Skeletal muscle tissue (tissue), 4 donors: ENCODE measurements around the gene SKAP2. TPM values are rescaled to one million over a fixed set of nuclear protein-coding genes. Genes with fewer than 3 reads are reported as not detected.

Experiments
- H3K27ac ChIP-seq: one replicate; pipeline ENCODE4 v1.7.0; 2013; ENCODE audit warnings: mild to moderate bottlenecking, low read depth, low read length, inconsistent platforms
- H3K27me3 ChIP-seq, 3 donors: one replicate each; pipeline ENCODE4 v1.7.0; 2013; ENCODE audit warnings: low read length in 3 of 3; ENCODE audit not compliant: control insufficient read depth in 3 of 3, insufficient read depth in 3 of 3
- H3K36me3 ChIP-seq, 3 donors: one replicate each; pipeline ENCODE4 v1.7.0; 2013; ENCODE audit warnings: low read length in 3 of 3; ENCODE audit not compliant: control insufficient read depth in 3 of 3, insufficient read depth in 3 of 3
- H3K4me1 ChIP-seq, 3 donors: one replicate each; pipeline ENCODE4 v1.7.0; 2013; ENCODE audit warnings: low read length in 3 of 3, mild to moderate bottlenecking in 3 of 3; ENCODE audit not compliant: control insufficient read depth in 3 of 3, insufficient read depth in 3 of 3
- H3K4me3 ChIP-seq, 3 donors: one replicate each; pipeline ENCODE4 v1.7.0; 2013; ENCODE audit warnings: low read length in 3 of 3
- H3K9ac ChIP-seq, 3 donors: one replicate each; pipeline ENCODE4 v1.7.0; 2013; ENCODE audit warnings: low read length in 3 of 3, mild to moderate bottlenecking in 3 of 3, moderate library complexity in 2 of 3, low read depth in 1 of 3
- H3K9me3 ChIP-seq, 3 donors: one replicate each; pipeline ENCODE4 v1.7.0; 2013; ENCODE audit warnings: low read length in 3 of 3; ENCODE audit not compliant: control insufficient read depth in 3 of 3
- total RNA-seq: library from RNA; depleted of rRNA; stranded (reverse); fragments of >200 nt; gene quantifications from one replicate; pipeline ENCODE4 v1.2.3, GENCODE V29; 2014
- donor health status: Osteomylitis.

SKAP2 gene
- total RNA-seq, 1 donor from 2014 or later, result 4.2 TPM

DNA sequence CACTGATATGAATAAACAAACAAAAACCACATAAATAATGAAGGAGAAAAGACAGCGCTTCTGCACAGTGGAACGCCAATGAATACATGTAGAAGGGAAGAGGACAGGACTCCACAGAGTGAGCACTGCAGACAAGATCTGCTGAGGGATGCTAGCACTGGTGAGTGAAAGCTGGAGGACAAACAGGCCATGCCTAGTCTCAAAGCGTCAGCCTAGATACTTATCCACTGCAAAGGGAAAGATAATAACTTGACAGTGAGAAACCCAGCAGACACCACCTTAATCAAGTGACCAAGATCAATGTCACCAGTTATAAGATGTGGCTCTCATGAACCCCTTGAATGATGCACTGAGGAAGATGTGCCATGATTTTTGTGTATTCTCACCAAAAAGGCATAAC is 227.6 kb downstream of the SKAP2 start:
- no peaks in the 10 kb centered on the region for H3K36me3 ChIP-seq
- no peaks in the 10 kb centered on the region for H3K4me1 ChIP-seq
- no peak overlapping the region for H3K4me3 ChIP-seq
- H3K27me3 ChIP-seq, result peaks cover 0 to 9% (median 0%) of the 10 kb centered on the region in 3 donors
- no peak overlapping the region for H3K27ac ChIP-seq
- no peak overlapping the region for H3K9ac ChIP-seq
- no peaks in the 10 kb centered on the region for H3K9me3 ChIP-seq

DNA sequence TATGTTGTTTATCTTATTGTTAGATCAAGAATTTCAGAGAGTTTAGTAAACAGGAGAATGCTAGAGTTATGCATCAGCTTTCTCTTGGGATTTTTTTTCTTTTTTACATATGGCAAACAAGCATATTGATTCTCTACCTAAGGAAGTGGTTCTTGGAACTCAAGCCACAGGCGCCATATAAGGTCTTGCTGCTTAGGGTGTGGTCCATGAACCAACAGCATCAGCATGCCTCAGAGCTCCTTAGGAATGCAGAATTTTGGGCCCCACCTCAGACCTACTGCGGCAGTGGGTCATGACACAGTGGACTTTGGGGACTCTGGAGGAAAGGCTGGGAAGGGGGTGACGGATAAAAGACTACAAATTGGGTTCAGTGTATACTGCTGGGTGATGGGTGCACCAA is 230.8 kb downstream of the SKAP2 start:
- no peaks in the 10 kb centered on the region for H3K9me3 ChIP-seq
- no peaks in the 10 kb centered on the region for H3K36me3 ChIP-seq
- no peak overlapping the region for H3K9ac ChIP-seq
- no peak overlapping the region for H3K27ac ChIP-seq
- H3K27me3 ChIP-seq, result peaks cover 0 to 11% (median 0%) of the 10 kb centered on the region in 3 donors
- H3K4me3 ChIP-seq, result no peak overlapping the region
- no peaks in the 10 kb centered on the region for H3K4me1 ChIP-seq

DNA sequence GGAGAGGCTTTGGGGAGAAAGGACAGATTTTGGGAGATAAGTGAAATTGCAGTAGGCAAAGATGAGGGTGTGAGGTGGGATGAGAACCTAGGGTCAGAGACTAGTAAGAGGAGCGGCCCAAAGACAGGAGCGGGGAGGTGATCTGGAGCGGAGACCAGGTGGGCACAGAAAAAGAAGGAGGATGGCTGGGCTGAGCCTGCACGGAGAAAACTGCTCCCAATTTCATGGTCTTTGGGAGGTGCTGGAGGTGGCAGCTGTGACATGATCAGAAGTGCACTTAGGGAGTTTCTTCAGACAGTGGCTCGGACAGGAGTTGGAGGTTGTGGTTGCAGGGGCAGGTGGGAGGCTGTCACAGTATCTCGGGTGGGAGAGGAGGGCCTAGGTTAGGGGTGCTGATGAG is 232.8 kb downstream of the SKAP2 start:
- peaks cover 0 to 24% (median 2%) of the 10 kb centered on the region in 3 donors for H3K27me3 ChIP-seq
- H3K4me1 ChIP-seq, result no peaks in the 10 kb centered on the region
- no peaks in the 10 kb centered on the region for H3K36me3 ChIP-seq
- no peak overlapping the region for H3K9ac ChIP-seq
- no peaks in the 10 kb centered on the region for H3K9me3 ChIP-seq
- H3K4me3 ChIP-seq, result no peak overlapping the region
- no peak overlapping the region for H3K27ac ChIP-seq

DNA sequence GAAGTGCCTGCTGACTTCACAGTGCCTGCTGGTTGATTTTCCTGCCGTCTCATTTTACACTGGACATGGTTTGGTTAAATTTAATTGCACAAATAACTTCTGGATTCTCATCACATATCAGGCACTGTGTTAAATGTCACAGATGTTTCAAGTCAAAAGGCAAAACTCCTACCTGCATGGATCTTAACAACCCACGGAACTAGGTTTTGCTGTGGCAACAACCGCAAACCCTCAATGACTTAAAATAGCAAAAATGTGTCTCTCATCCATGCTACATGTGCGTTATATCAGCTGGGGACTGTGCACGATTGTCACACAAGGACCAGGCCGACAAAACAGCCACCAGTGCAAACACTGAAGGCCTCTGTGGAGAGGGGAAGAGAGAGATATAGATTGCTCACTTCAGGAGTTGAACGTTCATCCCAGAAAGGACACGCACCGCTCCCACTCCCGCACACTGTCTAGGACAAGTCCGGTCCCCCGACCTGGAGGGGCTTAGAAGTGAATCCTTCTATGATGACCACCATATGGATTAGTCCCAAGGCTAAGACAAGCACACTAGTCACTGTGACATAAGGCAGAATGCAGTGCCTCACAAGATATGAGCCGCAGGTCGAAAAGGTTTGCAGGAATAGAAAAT is 233.3 kb downstream of the SKAP2 start:
- Histone ChIP-seq H3K9ac (no peak overlapping the region), H3K27ac (no peak overlapping the region), H3K36me3 (no peaks in the 10 kb centered on the region), H3K9me3 (no peaks in the 10 kb centered on the region), H3K27me3 (peaks cover 0 to 20% (median 2%) of the 10 kb centered on the region in 3 donors), H3K4me1 (no peaks in the 10 kb centered on the region), H3K4me3 (no peak overlapping the region)

DNA sequence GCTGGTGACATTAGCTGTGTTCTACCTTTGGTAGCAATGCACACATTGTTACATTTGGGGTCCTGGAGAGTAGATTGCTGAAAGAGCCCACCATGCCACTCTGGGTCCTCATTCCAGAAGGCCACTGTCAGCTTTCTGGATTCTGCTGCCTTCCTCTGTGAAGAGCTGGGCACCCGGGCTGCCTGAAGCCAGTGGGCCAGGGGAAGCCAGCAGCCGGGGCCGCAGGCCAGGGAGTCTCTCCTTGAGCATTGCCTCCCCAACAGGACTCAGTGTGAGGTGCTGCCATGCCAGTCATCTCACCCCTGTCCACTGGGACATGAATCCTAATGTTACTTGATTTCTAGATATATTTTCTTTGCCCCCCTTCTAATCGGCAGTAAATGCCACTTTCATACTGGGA is 234.0 kb downstream of the SKAP2 start:
- Histone ChIP-seq H3K4me1 (no peaks in the 10 kb centered on the region), H3K9me3 (no peaks in the 10 kb centered on the region), H3K27me3 (peaks cover 0 to 15% (median 2%) of the 10 kb centered on the region in 3 donors), H3K27ac (no peak overlapping the region), H3K9ac (no peak overlapping the region), H3K36me3 (no peaks in the 10 kb centered on the region), H3K4me3 (no peak overlapping the region)

DNA sequence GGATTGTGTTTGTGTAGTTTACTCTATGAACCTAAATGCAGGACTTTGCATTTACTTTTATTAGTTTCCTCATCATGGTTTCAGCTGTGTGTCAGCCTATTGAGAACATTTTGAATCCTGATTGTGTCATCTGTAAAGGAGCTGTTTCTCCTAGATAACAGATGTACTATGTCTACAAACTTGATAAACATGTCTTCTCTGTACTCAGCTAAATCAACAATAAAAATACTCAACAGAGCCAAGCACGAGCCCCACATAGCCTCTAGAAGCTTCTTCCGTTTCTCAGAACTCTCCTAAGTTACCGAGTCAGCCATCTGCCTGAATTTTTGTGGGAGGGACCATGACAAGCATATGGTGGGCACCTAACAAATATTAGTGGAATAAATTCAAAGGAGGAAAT is 234.7 kb downstream of the SKAP2 start:
- no peaks in the 10 kb centered on the region for H3K9me3 ChIP-seq
- no peaks in the 10 kb centered on the region for H3K4me1 ChIP-seq
- H3K9ac ChIP-seq, result no peak overlapping the region
- H3K4me3 ChIP-seq, result no peak overlapping the region
- no peaks in the 10 kb centered on the region for H3K36me3 ChIP-seq
- H3K27me3 ChIP-seq, result peaks cover 0 to 17% (median 2%) of the 10 kb centered on the region in 3 donors
- no peak overlapping the region for H3K27ac ChIP-seq

DNA sequence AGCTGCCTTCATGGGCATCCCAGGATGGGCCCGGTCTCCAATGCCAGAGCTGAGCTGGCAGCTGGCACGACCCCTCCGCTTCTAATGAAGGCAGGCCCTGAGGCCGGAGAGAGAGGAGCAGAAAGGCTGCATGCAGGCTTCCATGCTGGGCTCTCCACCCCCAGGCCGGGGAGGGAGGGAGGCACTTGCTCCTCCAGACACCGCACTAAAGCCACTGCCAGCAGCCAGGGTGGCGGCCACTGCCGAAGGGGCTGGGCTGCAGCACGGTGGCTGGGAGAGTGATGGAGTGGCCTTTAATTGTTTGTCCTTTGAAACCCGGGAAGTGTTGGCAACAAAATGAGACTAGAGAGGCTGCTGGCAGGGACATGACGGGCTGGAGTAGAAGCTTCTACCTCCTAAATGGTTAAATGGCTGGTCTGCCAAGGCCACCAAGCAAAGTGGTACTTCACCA is 236.5 kb downstream of the SKAP2 start:
- Histone ChIP-seq H3K27me3 (peaks cover 0 to 18% (median 2%) of the 10 kb centered on the region in 3 donors), H3K4me1 (no peaks in the 10 kb centered on the region), H3K36me3 (no peaks in the 10 kb centered on the region), H3K4me3 (no peak overlapping the region), H3K9me3 (no peaks in the 10 kb centered on the region), H3K9ac (no peak overlapping the region), H3K27ac (no peak overlapping the region)

DNA sequence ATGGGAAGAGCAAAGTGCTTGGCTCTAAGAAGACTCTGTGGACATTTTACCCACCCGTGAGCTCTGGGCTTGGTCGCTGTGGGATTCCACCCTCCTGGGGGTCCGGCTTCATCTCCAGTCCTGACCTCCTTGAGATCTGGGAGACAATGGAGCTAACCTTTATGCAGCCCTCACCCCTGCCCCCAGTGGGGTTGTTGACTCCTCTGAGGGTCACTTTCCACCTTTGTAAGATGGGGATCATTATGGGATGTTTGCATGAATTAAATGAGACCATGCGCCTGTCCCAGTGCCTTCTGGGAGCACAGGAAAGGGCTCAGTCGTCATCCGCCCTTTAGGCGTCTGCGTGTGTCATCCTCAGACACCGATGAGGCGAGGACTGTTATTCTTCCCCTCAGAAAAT is 237.2 kb downstream of the SKAP2 start:
- H3K27ac ChIP-seq, result no peak overlapping the region
- H3K27me3 ChIP-seq, result peaks cover 0 to 18% (median 2%) of the 10 kb centered on the region in 3 donors
- H3K9me3 ChIP-seq, result no peaks in the 10 kb centered on the region

DNA sequence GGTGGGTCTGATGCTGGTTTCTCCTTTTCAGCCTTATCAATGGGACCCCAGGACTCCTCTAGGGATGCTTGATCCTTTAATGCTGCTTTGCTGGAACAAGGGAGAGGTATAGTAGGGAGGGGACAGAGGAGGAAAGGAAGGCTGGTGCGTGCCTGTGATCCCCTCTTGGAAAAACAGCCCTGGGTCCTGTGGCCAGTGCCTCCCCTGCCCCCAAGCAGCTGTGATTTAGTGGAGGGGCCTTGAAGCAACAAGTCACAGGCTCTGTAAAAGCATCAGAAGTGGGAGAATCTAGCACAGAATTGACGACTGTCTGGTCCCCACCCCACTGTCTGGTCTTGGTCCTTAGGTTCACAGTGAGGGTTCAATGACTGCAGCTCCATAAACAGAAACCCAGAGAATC is 237.7 kb downstream of the SKAP2 start:
- H3K9me3 ChIP-seq, result no peaks in the 10 kb centered on the region
- no peaks in the 10 kb centered on the region for H3K36me3 ChIP-seq
- H3K27me3 ChIP-seq, result peaks cover 0 to 18% (median 2%) of the 10 kb centered on the region in 3 donors
- H3K9ac ChIP-seq, result no peak overlapping the region
- H3K4me3 ChIP-seq, result no peak overlapping the region
- no peak overlapping the region for H3K27ac ChIP-seq
- H3K4me1 ChIP-seq, result no peaks in the 10 kb centered on the region

More for the DNA sequence above, 237.2 kb downstream of the SKAP2 start:
- no peak overlapping the region for H3K9ac ChIP-seq
- H3K4me1 ChIP-seq, result no peaks in the 10 kb centered on the region
- no peak overlapping the region for H3K4me3 ChIP-seq
- no peaks in the 10 kb centered on the region for H3K36me3 ChIP-seq

DNA sequence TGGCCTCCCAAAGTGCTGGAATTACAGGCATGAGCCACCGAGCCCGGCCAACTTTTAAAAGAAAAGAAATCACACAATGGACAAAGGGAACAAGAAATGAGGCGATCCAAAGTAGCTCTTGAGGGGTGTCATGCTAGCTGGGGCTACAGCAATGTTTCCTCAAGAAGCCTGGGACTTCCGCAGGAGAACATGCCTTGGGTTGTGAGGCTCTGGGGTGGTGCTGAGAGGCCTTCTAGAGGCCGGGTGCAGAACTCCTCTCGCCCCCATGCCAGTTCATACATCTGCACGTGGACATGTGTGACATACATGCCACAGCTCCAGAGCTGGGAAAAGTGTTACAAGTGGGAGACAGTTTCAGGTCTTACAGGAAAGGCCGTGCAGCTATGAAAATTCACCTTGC is 238.2 kb downstream of the SKAP2 start:
- Histone ChIP-seq H3K4me1 (no peaks in the 10 kb centered on the region), H3K4me3 (no peak overlapping the region)

More for the DNA sequence above, 238.2 kb downstream of the SKAP2 start:
- Histone ChIP-seq H3K36me3 (no peaks in the 10 kb centered on the region), H3K27me3 (peaks cover 0 to 15% (median 2%) of the 10 kb centered on the region in 3 donors), H3K9me3 (no peaks in the 10 kb centered on the region), H3K9ac (no peak overlapping the region), H3K27ac (no peak overlapping the region)
